Trophoblast cell (in vitro differentiated cells and primary cell): ENCODE results near the gene URI1.
A peak's percentile ranks its signal among the peaks of the same experiment; 100 is the strongest.

Experiments
- DNase-seq, 2 donors: peaks; one replicate each; pipeline ENCODE4 v3.0.0-alpha.2; 2016
- H2AFZ ChIP-seq: 2 replicates; pipeline ENCODE4 v1.6.1; 2013; ENCODE audit warnings: low read length, moderate library complexity, mild to moderate bottlenecking; ENCODE audit not compliant: insufficient read depth, poor library complexity
- H2AK5ac ChIP-seq: 2 replicates; pipeline ENCODE4 v1.6.1; 2013; ENCODE audit warnings: mild to moderate bottlenecking, low read length
- H2BK120ac ChIP-seq: 2 replicates; pipeline ENCODE4 v1.6.1; 2013; ENCODE audit warnings: low read length, mild to moderate bottlenecking, moderate library complexity; ENCODE audit not compliant: insufficient read depth, poor library complexity
- H2BK12ac ChIP-seq: 2 replicates; pipeline ENCODE4 v1.6.1; 2013; ENCODE audit warnings: mild to moderate bottlenecking, low read length, moderate library complexity
- H2BK5ac ChIP-seq: 2 replicates; pipeline ENCODE4 v1.6.1; 2013; ENCODE audit warnings: low read length, low read depth, moderate library complexity, mild to moderate bottlenecking; ENCODE audit not compliant: poor library complexity
- H3K14ac ChIP-seq: 2 replicates; pipeline ENCODE4 v1.6.1; 2013; ENCODE audit warnings: mild to moderate bottlenecking, low read length
- H3K18ac ChIP-seq: 2 replicates; pipeline ENCODE4 v1.6.1; 2013; ENCODE audit warnings: mild to moderate bottlenecking, low read length
- H3K23ac ChIP-seq: 2 replicates; pipeline ENCODE4 v1.6.1; 2013; ENCODE audit warnings: low read length
- H3K27ac ChIP-seq: 2 replicates; pipeline ENCODE4 v1.5.1; 2013; ENCODE audit warnings: low read depth, mild to moderate bottlenecking, inconsistent platforms, low read length, moderate library complexity
- H3K27me3 ChIP-seq: 2 replicates; pipeline ENCODE4 v1.6.1; 2013; ENCODE audit warnings: inconsistent platforms, mild to moderate bottlenecking, low read length, moderate library complexity; ENCODE audit not compliant: insufficient read depth
- H3K36me3 ChIP-seq, 2 experiments: 1 replicate in 1 of 2; 2 replicates in 1 of 2; pipeline ENCODE4 v1.6.1; 2013; ENCODE audit warnings: low read length in 2 of 2, mild to moderate bottlenecking in 2 of 2, moderate library complexity in 1 of 2; ENCODE audit not compliant: insufficient read depth in 2 of 2, control insufficient read depth in 1 of 2
- H3K4ac ChIP-seq: 2 replicates; pipeline ENCODE4 v1.6.1; 2013; ENCODE audit warnings: low read depth, mild to moderate bottlenecking, low read length, moderate library complexity
- H3K4me1 ChIP-seq, 2 experiments: 1 replicate in 1 of 2; 2 replicates in 1 of 2; pipeline ENCODE4 v1.6.1; 2013; ENCODE audit warnings: low read length in 2 of 2, mild to moderate bottlenecking in 2 of 2, moderate library complexity in 1 of 2; ENCODE audit not compliant: insufficient read depth in 2 of 2, control insufficient read depth in 1 of 2
- H3K4me2 ChIP-seq: 2 replicates; pipeline ENCODE4 v1.6.1; 2013; ENCODE audit warnings: inconsistent platforms, mild to moderate bottlenecking, low read length, moderate library complexity
- H3K4me3 ChIP-seq: 2 replicates; pipeline ENCODE4 v1.5.1; 2013; ENCODE audit warnings: mild to moderate bottlenecking, low read depth, low read length, inconsistent platforms
- H3K79me1 ChIP-seq: one replicate; pipeline ENCODE4 v1.6.1; 2013; ENCODE audit warnings: low read length
- H3K79me2 ChIP-seq: 2 replicates; pipeline ENCODE4 v1.6.1; 2013; ENCODE audit warnings: low read length, mild to moderate bottlenecking; ENCODE audit not compliant: control insufficient read depth, insufficient read depth, poor library complexity
- H3K9ac ChIP-seq: 2 replicates; pipeline ENCODE4 v1.6.1; 2013; ENCODE audit warnings: mild to moderate bottlenecking, low read length
- H3K9me3 ChIP-seq: 2 replicates; pipeline ENCODE4 v1.6.1; 2013; ENCODE audit warnings: low read depth, mild to moderate bottlenecking, control low read depth, inconsistent platforms, low read length; ENCODE audit not compliant: insufficient read depth
- H4K12ac ChIP-seq: 2 replicates; pipeline ENCODE4 v1.6.1; 2013; ENCODE audit warnings: low read depth, mild to moderate bottlenecking, low read length, moderate library complexity
- H4K8ac ChIP-seq: 2 replicates; pipeline ENCODE4 v1.6.1; 2013; ENCODE audit warnings: low read depth, mild to moderate bottlenecking, low read length, moderate library complexity
- H4K91ac ChIP-seq: one replicate; pipeline ENCODE4 v1.6.1; 2013; ENCODE audit warnings: low read depth, mild to moderate bottlenecking, low read length, moderate library complexity
- WGBS: extraction: QIAGEN DNeasy Blood & Tissue Kit; methylation state at CpG from one replicate; pipeline ENCODE4 v1.1.7; 2013; ENCODE audit warnings: missing lambda C conversion rate; ENCODE audit not compliant: insufficient read length, insufficient coverage; ENCODE audit errors: extremely low coverage; 5-methylcytosine and 5-hydroxymethylcytosine counted together

The URI1 gene

DNA sequence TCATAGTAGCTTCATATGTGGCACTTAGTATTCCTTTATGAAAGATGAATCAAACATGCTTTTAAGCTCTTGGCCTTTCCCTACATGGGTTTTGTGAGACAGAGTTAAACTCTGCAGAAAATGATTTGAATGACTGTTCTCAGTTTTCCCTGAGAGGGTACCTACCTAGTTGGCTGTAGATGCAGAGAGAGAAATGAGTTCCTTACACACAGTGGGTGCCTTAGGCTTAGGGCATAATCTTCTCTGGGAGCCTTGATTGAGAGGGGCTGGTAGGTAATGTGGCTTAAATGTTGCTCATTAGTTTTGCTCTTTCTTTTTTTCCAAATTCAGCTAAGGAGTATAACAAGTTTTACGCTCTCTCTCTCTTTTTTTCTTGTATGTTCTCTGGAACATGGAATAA, 3.0 kb downstream of the URI1 start:
- DNase-seq: no peak
- H3K36me3 ChIP-seq: no peaks in the 10 kb centered on the region
- no peak overlapping the region for H2AK5ac ChIP-seq
- H3K23ac ChIP-seq: no peak overlapping the region
- peaks cover 8% of the 10 kb centered on the region for H3K79me2 ChIP-seq
- no peak overlapping the region for H3K14ac ChIP-seq
- H4K91ac ChIP-seq: no peak overlapping the region
- H2BK5ac ChIP-seq: no peak overlapping the region
- H4K12ac ChIP-seq: no peak overlapping the region
- no peak overlapping the region for H3K18ac ChIP-seq
- H3K4me3 ChIP-seq: no peak overlapping the region
- no peak overlapping the region for H3K9ac ChIP-seq
- no peak overlapping the region for H3K27ac ChIP-seq
- peaks cover 6% of the 10 kb centered on the region for H3K79me1 ChIP-seq
- H3K4me2 ChIP-seq: no peak overlapping the region
- H3K4ac ChIP-seq: peak overlapping the region; percentile 21
- H3K27me3 ChIP-seq: no peaks in the 10 kb centered on the region
- H3K4me1 ChIP-seq: peaks cover 0 to 5% of the 10 kb centered on the region in 2 experiments
- no peak overlapping the region for H2BK12ac ChIP-seq
- H4K8ac ChIP-seq: no peak overlapping the region
- WGBS: no CpG with 5 or more reads among the region's 1 CpG
- H3K9me3 ChIP-seq: no peaks in the 10 kb centered on the region
- H2AFZ ChIP-seq: no peak overlapping the region
- no peak overlapping the region for H2BK120ac ChIP-seq

- Histone ChIP-seq H3K9ac (no peak overlapping the region), H3K27me3 (no peaks in the 10 kb centered on the region), H3K4ac (no peak overlapping the region), H3K4me2 (no peak overlapping the region), H3K36me3 (no peaks in the 10 kb centered on the region), H2BK120ac (no peak overlapping the region), H4K8ac (no peak overlapping the region), H3K9me3 (no peaks in the 10 kb centered on the region), H2AFZ (no peak overlapping the region), H3K79me1 (peaks cover 6% of the 10 kb centered on the region), H2BK12ac (no peak overlapping the region), H3K79me2 (peaks cover 8% of the 10 kb centered on the region), H4K12ac (no peak overlapping the region), H3K4me3 (no peak overlapping the region), H3K18ac (no peak overlapping the region), H2AK5ac (no peak overlapping the region), H3K27ac (no peak overlapping the region), H3K23ac (no peak overlapping the region), H2BK5ac (no peak overlapping the region), H3K14ac (no peak overlapping the region), H3K4me1 (peaks cover 0 to 5% of the 10 kb centered on the region in 2 experiments), H4K91ac (no peak overlapping the region)
- DNase-seq: no peak
- no CpG with 5 or more reads among the region's 4 CpGs for WGBS
These were observed 3.4 kb downstream of the URI1 start for GRCh38 chr19:29945433-29945832.

DNA sequence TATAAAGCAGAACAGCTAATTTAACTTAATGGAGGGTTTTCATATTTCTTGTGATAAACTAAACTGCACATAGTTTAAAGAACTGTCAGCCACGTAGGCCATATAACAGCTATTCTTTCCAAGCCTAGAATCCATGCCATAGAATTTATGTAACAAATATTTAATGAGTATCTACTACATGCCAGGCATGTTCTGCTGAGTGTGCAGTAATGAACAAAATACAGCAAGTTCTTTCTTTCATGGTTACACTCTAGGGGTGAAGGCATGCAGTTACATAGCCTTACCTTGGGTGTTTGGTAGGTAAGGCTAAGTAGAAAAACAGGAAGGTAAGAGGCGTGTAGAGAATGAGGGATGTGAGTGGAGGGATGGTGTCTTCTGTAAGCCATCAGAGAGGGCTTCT, 4.6 kb downstream of the URI1 start:
- no peak overlapping the region for H3K23ac ChIP-seq
- H3K18ac ChIP-seq: no peak overlapping the region
- peaks cover 0 to 5% of the 10 kb centered on the region in 2 experiments for H3K4me1 ChIP-seq
- no peaks in the 10 kb centered on the region for H3K9me3 ChIP-seq
- no peak overlapping the region for H4K91ac ChIP-seq
- WGBS: no CpG with 5 or more reads among the region's 2 CpGs
- no peak overlapping the region for H2BK120ac ChIP-seq
- H3K27ac ChIP-seq: no peak overlapping the region
- H3K36me3 ChIP-seq: no peaks in the 10 kb centered on the region
- peaks cover 8% of the 10 kb centered on the region for H3K79me2 ChIP-seq
- no peak overlapping the region for H4K12ac ChIP-seq
- H3K14ac ChIP-seq: no peak overlapping the region
- no peak overlapping the region for H2BK5ac ChIP-seq
- no peak overlapping the region for H3K9ac ChIP-seq
- DNase-seq: no peak
- H3K4me3 ChIP-seq: no peak overlapping the region
- H3K4ac ChIP-seq: peak overlapping the region; percentile 39
- no peak overlapping the region for H2AFZ ChIP-seq
- no peak overlapping the region for H2BK12ac ChIP-seq
- H4K8ac ChIP-seq: no peak overlapping the region
- no peaks in the 10 kb centered on the region for H3K27me3 ChIP-seq
- no peak overlapping the region for H3K4me2 ChIP-seq
- H2AK5ac ChIP-seq: no peak overlapping the region
- H3K79me1 ChIP-seq: peaks cover 6% of the 10 kb centered on the region

DNA sequence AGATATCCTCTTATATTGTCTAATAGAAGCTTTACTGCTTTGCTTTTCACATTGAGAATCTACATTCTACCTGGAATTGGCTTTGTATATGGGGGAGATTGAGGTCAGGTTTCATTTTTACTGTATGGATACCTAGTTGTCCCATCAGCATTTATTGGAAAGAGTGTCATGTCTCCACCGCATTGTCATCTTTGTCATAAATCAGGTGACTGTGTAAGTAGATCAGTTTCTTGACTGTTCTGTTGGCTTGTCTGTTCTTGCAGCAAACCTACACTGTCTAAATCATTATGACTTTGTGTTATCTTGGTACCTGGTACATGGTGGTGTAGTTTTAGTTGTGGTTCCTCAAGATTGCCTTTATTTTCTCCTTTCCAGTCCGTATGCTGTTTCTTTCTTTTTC, 5.8 kb downstream of the URI1 start:
- H2AK5ac ChIP-seq: no peak overlapping the region
- H3K9me3 ChIP-seq: no peaks in the 10 kb centered on the region
- no peaks in the 10 kb centered on the region for H3K27me3 ChIP-seq
- no peak for DNase-seq
- H4K8ac ChIP-seq: no peak overlapping the region
- H2BK12ac ChIP-seq: no peak overlapping the region
- no peak overlapping the region for H3K14ac ChIP-seq
- no peak overlapping the region for H3K23ac ChIP-seq
- no CpG with 5 or more reads among the region's 2 CpGs for WGBS
- H4K12ac ChIP-seq: no peak overlapping the region
- H3K9ac ChIP-seq: no peak overlapping the region
- no peaks in the 10 kb centered on the region for H3K79me1 ChIP-seq
- no peak overlapping the region for H2BK120ac ChIP-seq
- no peak overlapping the region for H3K18ac ChIP-seq
- no peak overlapping the region for H4K91ac ChIP-seq
- peaks cover 2% of the 10 kb centered on the region for H3K79me2 ChIP-seq
- H3K4me3 ChIP-seq: no peak overlapping the region
- no peak overlapping the region for H2BK5ac ChIP-seq
- H3K4me2 ChIP-seq: no peak overlapping the region
- peak overlapping the region; percentile 79 for H3K4ac ChIP-seq
- no peak overlapping the region for H3K27ac ChIP-seq
- peaks cover 0 to 3% of the 10 kb centered on the region in 2 experiments for H3K4me1 ChIP-seq
- no peaks in the 10 kb centered on the region for H3K36me3 ChIP-seq
- H2AFZ ChIP-seq: no peak overlapping the region
